HepG2 (cell line): Measurements from ENCODE around the gene OR13J1. TPM values are rescaled to one million over a fixed set of nuclear protein-coding genes. Genes with fewer than 3 reads are reported as not detected.

Experiments
- ATAC-seq: fragments of 200-7000 bp; cut with Tn5 transposase; 3 replicates; pipeline ENCODE4 v1.9.1; 2020; ENCODE audit warnings: mild to moderate bottlenecking, moderate library complexity
- BruUV-seq: library from RNA; stranded (reverse); fragments of 400-500 nt; replicated peaks from 2 replicates; lab custom pipeline; 2021; lab: Mats Ljungman, UMichigan
- CTCF ChIA-PET: fragments of 300-600 bp; formaldehyde crosslinking; extraction: SDS; loops from one replicate; lab custom pipeline; 2021; ENCODE audit warnings: low total read pairs, inconsistent platforms, low intra/inter-chr PET ratio; lab: Yijun Ruan, JAX
- POLR2A ChIA-PET: fragments of 350-600 bp; sonication (Branson Sonifier 250); formaldehyde crosslinking; loops from one replicate; lab custom pipeline; 2020; ENCODE audit warnings: antibody characterized with exemption, inconsistent platforms; lab: Yijun Ruan, JAX
- DNase-seq: peaks from one replicate; pipeline ENCODE4 v3.0.0-alpha.2; 2015; ENCODE audit warnings: low spot score
- FAIRE-seq: peaks from 3 replicates; lab custom pipeline; 2011; peaks lifted over from hg19 to GRCh38; lab: Jason Lieb, UNC
- H2AFZ ChIP-seq: one replicate; pipeline ENCODE4 v1.6.1; 2011; ENCODE audit warnings: low read length, inconsistent platforms
- H3K27ac ChIP-seq: fragments of 300-600 bp; 3 replicates; pipeline ENCODE4 v1.8.0; 2011; ENCODE audit warnings: mixed run types, mild to moderate bottlenecking, mixed read lengths, low read length, inconsistent platforms; ENCODE audit not compliant: insufficient read depth; ENCODE audit errors: extremely low read length
- H3K27me3 ChIP-seq, 2 experiments: fragments of 200-600 bp in 1 of 2; 2 replicates in 1 of 2; 3 replicates in 1 of 2; pipeline versions ENCODE4 v1.6.0 to v1.8.0; 2011; ENCODE audit warnings: low read length in 2 of 2, mild to moderate bottlenecking in 2 of 2, moderate library complexity in 2 of 2, inconsistent platforms in 1 of 2; ENCODE audit not compliant: insufficient read depth in 2 of 2, control insufficient read depth in 1 of 2
- H3K36me3 ChIP-seq, 2 experiments: fragments of 200-600 bp in 1 of 2; replicated peaks in 1 of 2; 2 replicates in 1 of 2; 3 replicates in 1 of 2; pipeline versions ENCODE4 v1.5.1 to v1.8.0; 2011; ENCODE audit warnings: low read length in 2 of 2, inconsistent platforms in 1 of 2; ENCODE audit not compliant: insufficient read depth in 2 of 2, control insufficient read depth in 1 of 2
- H3K4me1 ChIP-seq: 2 replicates; pipeline ENCODE4 v1.5.1; 2012; ENCODE audit warnings: low read length, inconsistent platforms; ENCODE audit not compliant: insufficient read depth
- H3K4me2 ChIP-seq: 2 replicates; pipeline ENCODE4 v1.6.0; 2011; ENCODE audit warnings: low read depth, low read length, inconsistent platforms
- H3K4me3 ChIP-seq, 3 experiments: fragments of 200-600 bp in 1 of 3; sonication (generic), shearing (Covaris generic) in 1 of 3; replicated peaks in 1 of 3; 2 replicates each; pipeline ENCODE4 v1.5.1; 2011 to 2016; ENCODE audit warnings: low read length in 3 of 3, inconsistent platforms in 2 of 3, low read depth in 2 of 3, mild to moderate bottlenecking in 2 of 3, control low read depth in 1 of 3, mixed read lengths in 1 of 3; ENCODE audit not compliant: insufficient read depth in 1 of 3
- H3K79me2 ChIP-seq: one replicate; pipeline ENCODE4 v1.6.1; 2011; ENCODE audit warnings: low read length, inconsistent platforms; ENCODE audit not compliant: insufficient read depth
- H3K9ac ChIP-seq: 2 replicates; pipeline ENCODE4 v1.6.0; 2011; ENCODE audit warnings: mild to moderate bottlenecking, low read depth, low read length, inconsistent platforms; ENCODE audit not compliant: insufficient read depth
- H3K9me3 ChIP-seq: 2 replicates; pipeline ENCODE4 v1.5.1; 2012; ENCODE audit warnings: mild to moderate bottlenecking, low read length
- H4K20me1 ChIP-seq: 2 replicates; pipeline ENCODE4 v1.6.0; 2011; ENCODE audit warnings: inconsistent platforms, mild to moderate bottlenecking, low read length, moderate library complexity; ENCODE audit not compliant: insufficient read depth
- HDAC1 ChIP-seq: sonication (generic); formaldehyde crosslinking; IDR thresholded peaks from 2 replicates; pipeline ENCODE4 v1.5.1; 2020; ENCODE audit warnings: mild to moderate bottlenecking, missing genetic modification reagents
- KLF15 ChIP-seq: sonication (generic); formaldehyde crosslinking; IDR thresholded peaks from 2 replicates; pipeline ENCODE4 v1.8.1; 2023; ENCODE audit warnings: borderline replicate concordance, mild to moderate bottlenecking, inconsistent platforms, missing genetic modification reagents, mixed read lengths
- MEF2D ChIP-seq: sonication (generic); formaldehyde crosslinking; IDR thresholded peaks from 2 replicates; pipeline ENCODE4 v1.5.1; 2020; ENCODE audit warnings: mild to moderate bottlenecking, missing genetic modification reagents
- MYC ChIP-seq: sonication (generic); formaldehyde crosslinking; IDR thresholded peaks from 2 replicates; pipeline ENCODE4 v1.9.0; 2021; ENCODE audit warnings: missing genetic modification reagents, borderline replicate concordance
- NONO ChIP-seq, 2 experiments: fragments of 450-650 bp in 1 of 2; sonication (generic) in 1 of 2; formaldehyde crosslinking in 1 of 2; IDR thresholded peaks in 1 of 2; conservative IDR thresholded peaks in 1 of 2; 2 replicates each; pipeline versions ENCODE4 v1.6.1 to v1.8.0; 2017 to 2022; ENCODE audit warnings: mild to moderate bottlenecking in 1 of 2, missing genetic modification reagents in 1 of 2, moderate library complexity in 1 of 2
- NR2C2 ChIP-seq: sonication (generic); formaldehyde crosslinking; IDR thresholded peaks from 2 replicates; pipeline ENCODE4 v1.4.0; 2020; ENCODE audit warnings: missing genetic modification reagents, mild to moderate bottlenecking, moderate library complexity, borderline replicate concordance
- PITX1 ChIP-seq: sonication (generic); formaldehyde crosslinking; IDR thresholded peaks from 2 replicates; pipeline ENCODE4 v1.5.1; 2020; ENCODE audit warnings: mild to moderate bottlenecking, missing genetic modification reagents
- RFX5 ChIP-seq: IDR thresholded peaks from 2 replicates; pipeline ENCODE4 v1.6.1; 2011; ENCODE audit warnings: low read depth, low read length, improper control_type of control experiment
- SKIL ChIP-seq: sonication (generic); formaldehyde crosslinking; IDR thresholded peaks from 2 replicates; pipeline ENCODE4 v1.8.0; 2022; ENCODE audit warnings: missing genetic modification reagents, mild to moderate bottlenecking, moderate library complexity, borderline replicate concordance
- TFDP2 ChIP-seq: sonication (generic); formaldehyde crosslinking; IDR thresholded peaks from 2 replicates; pipeline ENCODE4 v1.4.0; 2020; ENCODE audit warnings: missing genetic modification reagents
- ZFP62 ChIP-seq: sonication (generic); formaldehyde crosslinking; IDR thresholded peaks from 2 replicates; pipeline ENCODE4 v1.4.0; 2020; ENCODE audit warnings: missing genetic modification reagents
- ZNF292 ChIP-seq: sonication (generic); formaldehyde crosslinking; IDR thresholded peaks from 2 replicates; pipeline ENCODE4 v1.8.1; 2022; ENCODE audit warnings: mild to moderate bottlenecking, low read depth, missing genetic modification reagents, borderline replicate concordance
- ZNF598 ChIP-seq: sonication (generic); formaldehyde crosslinking; IDR thresholded peaks from 2 replicates; pipeline ENCODE4 v1.5.1; 2020; ENCODE audit warnings: mild to moderate bottlenecking, missing genetic modification reagents, borderline replicate concordance
- ZNF605 ChIP-seq: sonication (generic); formaldehyde crosslinking; IDR thresholded peaks from 2 replicates; pipeline ENCODE4 v1.8.0; 2022; ENCODE audit warnings: mild to moderate bottlenecking, missing genetic modification reagents
- WGBS: methylation state at CpG from one replicate; pipeline ENCODE4 v1.1.6; 2017; ENCODE audit warnings: low lambda C conversion rate; 5-methylcytosine and 5-hydroxymethylcytosine counted together
- in situ Hi-C: cut with HindIII; loops from 2 replicates; pipeline ENCODE4 v1.10.0; 2017; ENCODE audit warnings: low pct_unique_long_range_greater_than_20kb; ENCODE audit not compliant: extremely low pct_ligation_motif_present
- intact Hi-C: fragments of 100-400 bp; cut with micrococcal nuclease; formaldehyde crosslinking; loops from one replicate; pipeline ENCODE4 v1.10.0; 2022; ENCODE audit not compliant: unreplicated experiment
- polyA plus RNA-seq, 8 experiments: library from polyadenylated mRNA; depleted of rRNA in 3 of 8; stranded (reverse) in 7 of 8; unstranded in 1 of 8; fragments of >200 nt; fragmentation: Illumina TruSeq in 4 of 8; extraction: Trizol in 4 of 8; gene quantifications; 2 replicates each; pipeline versions ENCODE4 v1.2.1 to v1.2.3, GENCODE V29; 2011 to 2016; ENCODE audit warnings: low read depth in 4 of 8, missing spikeins in 1 of 8, mixed read lengths in 1 of 8; ENCODE audit not compliant: insufficient read depth in 1 of 8
- total RNA-seq, 5 experiments: library from RNA; depleted of rRNA; stranded (reverse); fragments of >200 nt; fragmentation: Illumina TruSeq; extraction: Trizol; gene quantifications; 2 replicates each; pipeline ENCODE4 v1.2.3, GENCODE V29; 2016; ENCODE audit warnings: low read depth in 1 of 5
- TF ChIP-seq, protein P1 (sequence below): sonication (generic); formaldehyde crosslinking; IDR thresholded peaks from 2 replicates; pipeline ENCODE4 v1.5.0; 2020; ENCODE audit warnings: mild to moderate bottlenecking, missing genetic modification reagents
- TF ChIP-seq, protein P2 (sequence below): sonication (generic); formaldehyde crosslinking; IDR thresholded peaks from 2 replicates; pipeline ENCODE4 v1.9.0; 2022; ENCODE audit warnings: missing genetic modification reagents, mild to moderate bottlenecking, borderline replicate concordance

The OR13J1 gene
- total and polyA plus RNA-seq, 2 of the 13 experiments (the other 11 are each of a cell fraction or from before 2014, with no cell fraction given), result not detected

DNA sequence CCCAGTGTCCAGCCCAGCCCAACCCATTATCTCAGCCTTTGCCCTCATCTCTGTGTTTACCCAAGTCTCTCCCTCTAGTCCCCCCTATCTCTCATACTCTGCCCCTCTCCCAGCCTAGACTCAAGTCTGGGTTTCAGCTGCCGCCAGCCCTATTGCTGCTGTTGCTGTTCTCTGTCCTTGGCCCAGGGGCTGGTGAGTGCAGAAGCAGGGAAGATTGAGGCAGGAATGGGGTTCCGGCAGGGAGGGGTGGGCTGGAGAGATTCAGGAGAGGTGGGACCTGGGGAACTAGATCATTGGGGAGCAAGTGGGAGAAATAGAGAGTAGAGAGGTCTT lies 40.5 kb downstream of the OR13J1 start:
- Histone ChIP-seq H3K4me1 (peaks cover 50% of the 10 kb centered on the region), H3K27me3 (no peaks in the 10 kb centered on the region), H2AFZ (no peak overlapping the region), H3K9ac (peak overlapping the region; percentile 58), H3K27ac (peak overlapping the region; percentile 44), H3K4me2 (peak overlapping the region; percentile 90), H3K36me3 (no peaks in the 10 kb centered on the region), H4K20me1 (no peaks in the 10 kb centered on the region), H3K79me2 (no peaks in the 10 kb centered on the region), H3K9me3 (no peaks in the 10 kb centered on the region), H3K4me3 (peak overlapping the region; percentile 61 to 81 (median 73))
- peak; percentile 11; the same call in 2 of the 3 replicates for ATAC-seq
- ChIA-PET CTCF (no interaction called here), POLR2A (interaction anchor here (2.3 kb wide), 1 partner anchor 16 kb away, joined by 15 read pairs; the partner anchor contains the start of gene HINT2)
- peak; percentile 22 for DNase-seq
- FAIRE-seq, result peak; percentile 37
- in situ Hi-C loops, result loop anchor here (5.0 kb wide), 1 partner anchor 53 kb away; no protein-coding TSS in a partner anchor
- BruUV-seq, result no TSS peak
- WGBS, result 13% methylated on average over 2 of the region's 2 CpGs
- intact Hi-C loops, result loop anchor here (1.0 to 5.0 kb wide), 2 partner anchors 14 to 97 kb away; partner anchors contain the start of genes CREB3, HINT2 and TLN1
- TF ChIP-seq KLF15 (CRISPR knock-in tag) (no peak), SKIL (CRISPR knock-in tag) (no peak), ZNF292 (peak; percentile 41; the same call in 1 of the 2 replicates), HDAC1 (CRISPR knock-in tag) (0 out of 2 replicates have a peak, but pooled peaks have one; percentile 17), ZNF605 (CRISPR knock-in tag) (no peak), MEF2D (CRISPR knock-in tag) (peak; percentile 23; the same call in 1 of the 2 replicates), RFX5 (no peak), ZFP62 (no peak), NR2C2 (peak; percentile 33; the same call in 1 of the 2 replicates), ZNF598 (CRISPR knock-in tag) (0 out of 2 replicates have a peak, but pooled peaks have one; percentile 34), PITX1 (CRISPR knock-in tag) (peak; percentile 47; the same call in 1 of the 2 replicates), MYC (no peak), NONO (IDR thresholded peaks at IDR 0.05) (no peak), NONO (CRISPR knock-in tag; conservative IDR thresholded peaks at IDR 0.05) (0 out of 2 replicates have a peak, but pooled peaks have one; percentile 20), TFDP2 (CRISPR knock-in tag) (no peak)
- TF ChIP-seq, protein P1, sequence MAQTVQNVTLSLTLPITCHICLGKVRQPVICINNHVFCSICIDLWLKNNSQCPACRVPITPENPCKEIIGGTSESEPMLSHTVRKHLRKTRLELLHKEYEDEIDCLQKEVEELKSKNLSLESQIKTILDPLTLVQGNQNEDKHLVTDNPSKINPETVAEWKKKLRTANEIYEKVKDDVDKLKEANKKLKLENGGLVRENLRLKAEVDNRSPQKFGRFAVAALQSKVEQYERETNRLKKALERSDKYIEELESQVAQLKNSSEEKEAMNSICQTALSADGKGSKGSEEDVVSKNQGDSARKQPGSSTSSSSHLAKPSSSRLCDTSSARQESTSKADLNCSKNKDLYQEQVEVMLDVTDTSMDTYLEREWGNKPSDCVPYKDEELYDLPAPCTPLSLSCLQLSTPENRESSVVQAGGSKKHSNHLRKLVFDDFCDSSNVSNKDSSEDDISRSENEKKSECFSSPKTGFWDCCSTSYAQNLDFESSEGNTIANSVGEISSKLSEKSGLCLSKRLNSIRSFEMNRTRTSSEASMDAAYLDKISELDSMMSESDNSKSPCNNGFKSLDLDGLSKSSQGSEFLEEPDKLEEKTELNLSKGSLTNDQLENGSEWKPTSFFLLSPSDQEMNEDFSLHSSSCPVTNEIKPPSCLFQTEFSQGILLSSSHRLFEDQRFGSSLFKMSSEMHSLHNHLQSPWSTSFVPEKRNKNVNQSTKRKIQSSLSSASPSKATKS (CRISPR knock-in tag), result no peak
- TF ChIP-seq, protein P2, sequence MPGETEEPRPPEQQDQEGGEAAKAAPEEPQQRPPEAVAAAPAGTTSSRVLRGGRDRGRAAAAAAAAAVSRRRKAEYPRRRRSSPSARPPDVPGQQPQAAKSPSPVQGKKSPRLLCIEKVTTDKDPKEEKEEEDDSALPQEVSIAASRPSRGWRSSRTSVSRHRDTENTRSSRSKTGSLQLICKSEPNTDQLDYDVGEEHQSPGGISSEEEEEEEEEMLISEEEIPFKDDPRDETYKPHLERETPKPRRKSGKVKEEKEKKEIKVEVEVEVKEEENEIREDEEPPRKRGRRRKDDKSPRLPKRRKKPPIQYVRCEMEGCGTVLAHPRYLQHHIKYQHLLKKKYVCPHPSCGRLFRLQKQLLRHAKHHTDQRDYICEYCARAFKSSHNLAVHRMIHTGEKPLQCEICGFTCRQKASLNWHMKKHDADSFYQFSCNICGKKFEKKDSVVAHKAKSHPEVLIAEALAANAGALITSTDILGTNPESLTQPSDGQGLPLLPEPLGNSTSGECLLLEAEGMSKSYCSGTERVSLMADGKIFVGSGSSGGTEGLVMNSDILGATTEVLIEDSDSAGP (CRISPR knock-in tag), result peak; percentile 30; the same call in 1 of the 2 replicates
